Measurements from ENCODE around the gene TCF25. TPM values are rescaled to one million over a fixed set of nuclear protein-coding genes. Genes with fewer than 3 reads are reported as not detected.

The TCF25 gene
- total RNA-seq, 1 experiment from 2014 or later: 298 TPM

DNA sequence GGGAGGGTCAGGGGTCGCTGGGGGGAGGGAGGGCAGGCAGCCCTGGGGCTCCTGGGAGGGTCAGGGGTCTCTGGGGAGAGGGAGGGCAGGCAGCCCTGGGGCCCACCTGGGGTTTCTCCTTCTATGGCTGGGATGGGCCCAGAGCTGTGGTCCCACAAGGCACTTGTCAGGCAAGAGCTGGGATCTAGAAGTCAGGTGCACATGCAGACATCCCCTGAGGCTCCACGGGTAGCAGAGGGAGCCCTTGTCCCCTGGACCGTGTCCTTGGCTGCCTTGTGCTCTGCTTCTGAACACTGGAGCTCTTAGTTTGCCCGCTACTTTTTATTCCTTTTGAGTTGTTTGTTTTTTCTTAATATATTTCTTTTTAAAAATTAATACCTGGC is 51.5 kb downstream of the TCF25 start:
- Histone ChIP-seq H3K4me3 (no peak overlapping the region), H3K9me3 (ENCODE audit: insufficient read depth, low read depth) (no peaks in the 10 kb centered on the region), H3K79me2 (ENCODE audit: low read depth) (no peaks in the 10 kb centered on the region), H2AFZ (no peak overlapping the region), H3K4me1 (replicated peaks; ENCODE audit: insufficient read depth) (peaks cover 32% of the 10 kb centered on the region), H3K27ac (no peak overlapping the region), H3K4me2 (no peak overlapping the region), H3K36me3 (ENCODE audit: low read depth) (no peaks in the 10 kb centered on the region), H4K20me1 (ENCODE audit: insufficient read depth) (peaks cover 7% of the 10 kb centered on the region; the same call in 1 of the 2 replicates), H3K9me2 (ENCODE audit: insufficient read depth) (no peaks in the 10 kb centered on the region), H3F3A (ENCODE audit: insufficient read depth, low read depth) (peaks cover 21% of the 10 kb centered on the region; the same call in 1 of the 2 replicates), H3K27me3 (ENCODE audit: insufficient read depth, low read depth) (no peaks in the 10 kb centered on the region)
- POLR2A ChIA-PET (ENCODE audit: unreplicated experiment): no interaction called here
- DNase-seq: no peak
- BruUV-seq (replicated peaks): no TSS peak
- TF ChIP-seq, protein P1, sequence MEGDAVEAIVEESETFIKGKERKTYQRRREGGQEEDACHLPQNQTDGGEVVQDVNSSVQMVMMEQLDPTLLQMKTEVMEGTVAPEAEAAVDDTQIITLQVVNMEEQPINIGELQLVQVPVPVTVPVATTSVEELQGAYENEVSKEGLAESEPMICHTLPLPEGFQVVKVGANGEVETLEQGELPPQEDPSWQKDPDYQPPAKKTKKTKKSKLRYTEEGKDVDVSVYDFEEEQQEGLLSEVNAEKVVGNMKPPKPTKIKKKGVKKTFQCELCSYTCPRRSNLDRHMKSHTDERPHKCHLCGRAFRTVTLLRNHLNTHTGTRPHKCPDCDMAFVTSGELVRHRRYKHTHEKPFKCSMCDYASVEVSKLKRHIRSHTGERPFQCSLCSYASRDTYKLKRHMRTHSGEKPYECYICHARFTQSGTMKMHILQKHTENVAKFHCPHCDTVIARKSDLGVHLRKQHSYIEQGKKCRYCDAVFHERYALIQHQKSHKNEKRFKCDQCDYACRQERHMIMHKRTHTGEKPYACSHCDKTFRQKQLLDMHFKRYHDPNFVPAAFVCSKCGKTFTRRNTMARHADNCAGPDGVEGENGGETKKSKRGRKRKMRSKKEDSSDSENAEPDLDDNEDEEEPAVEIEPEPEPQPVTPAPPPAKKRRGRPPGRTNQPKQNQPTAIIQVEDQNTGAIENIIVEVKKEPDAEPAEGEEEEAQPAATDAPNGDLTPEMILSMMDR (conservative IDR thresholded peaks at IDR 0.05): no peak
- no peak for TF ChIP-seq EZH2 (IDR thresholded peaks at IDR 0.05; ENCODE audit: low read depth)
- intact Hi-C loops (cut with micrococcal nuclease; ENCODE audit: unreplicated experiment): loop anchor here (5.0 to 10.0 kb wide), 2 partner anchors 120 to 223 kb away; partner anchors contain the start of gene SPATA2L
- CTCF ChIA-PET: interaction anchor here (0.7 kb wide), 1 partner anchor 9 kb away, joined by 4 read pairs; no protein-coding TSS in a partner anchor

DNA sequence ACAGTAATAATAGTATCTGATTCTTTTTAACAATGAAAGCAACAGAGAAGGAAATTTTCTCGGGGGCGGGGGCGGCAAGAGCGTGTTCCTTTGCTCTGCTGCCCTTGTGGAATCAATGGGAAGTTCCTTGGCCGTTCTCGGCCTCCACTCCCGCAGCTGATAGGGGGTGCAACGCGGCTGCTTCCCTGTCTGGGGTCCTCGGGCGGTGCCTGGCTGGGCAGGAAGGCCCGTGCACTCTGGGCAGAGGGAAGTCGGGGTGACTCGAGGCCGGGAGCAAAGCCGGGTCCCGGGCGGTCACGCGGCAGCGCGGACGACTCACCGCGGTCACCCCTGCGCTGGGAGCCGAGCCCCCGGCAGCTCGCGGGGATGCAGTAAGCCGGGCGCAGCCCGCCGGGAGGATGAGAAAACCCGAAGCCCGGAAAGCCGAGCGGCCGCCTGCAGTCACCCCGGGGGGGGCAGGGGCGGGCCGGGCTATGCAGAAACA is 52.2 kb downstream of the TCF25 start:
- H3K79me2 ChIP-seq (ENCODE audit: low read depth): no peaks in the 10 kb centered on the region
- peaks cover 21% of the 10 kb centered on the region; the same call in 1 of the 2 replicates for H3F3A ChIP-seq (ENCODE audit: insufficient read depth, low read depth)
- no peak for DNase-seq
- CTCF ChIA-PET: interaction anchor here (0.7 kb wide), 1 partner anchor 8 kb away, joined by 4 read pairs; no protein-coding TSS in a partner anchor
- peaks cover 7% of the 10 kb centered on the region; the same call in 1 of the 2 replicates for H4K20me1 ChIP-seq (ENCODE audit: insufficient read depth)
- no peaks in the 10 kb centered on the region for H3K9me2 ChIP-seq (ENCODE audit: insufficient read depth)
- TF ChIP-seq EZH2 (IDR thresholded peaks at IDR 0.05; ENCODE audit: low read depth): no peak
- TF ChIP-seq, protein P1 (conservative IDR thresholded peaks at IDR 0.05): no peak
- no peak overlapping the region for H3K27ac ChIP-seq
- no peaks in the 10 kb centered on the region for H3K9me3 ChIP-seq (ENCODE audit: insufficient read depth, low read depth)
- intact Hi-C loops (cut with micrococcal nuclease; ENCODE audit: unreplicated experiment): loop anchor here (2.0 to 10.0 kb wide), 2 partner anchors 19 to 119 kb away; no protein-coding TSS in a partner anchor
- H3K36me3 ChIP-seq (ENCODE audit: low read depth): no peaks in the 10 kb centered on the region
- H2AFZ ChIP-seq: 0 out of 2 replicates have a peak overlapping the region, but pooled peaks have one; percentile 60
- BruUV-seq (replicated peaks): no TSS peak
- peak overlapping the region; percentile 74 for H3K4me2 ChIP-seq
- POLR2A ChIA-PET (ENCODE audit: unreplicated experiment): no interaction called here
- no peaks in the 10 kb centered on the region for H3K27me3 ChIP-seq (ENCODE audit: insufficient read depth, low read depth)
- peaks cover 30% of the 10 kb centered on the region for H3K4me1 ChIP-seq (replicated peaks; ENCODE audit: insufficient read depth)
- peak overlapping the region; percentile 58 for H3K4me3 ChIP-seq

DNA sequence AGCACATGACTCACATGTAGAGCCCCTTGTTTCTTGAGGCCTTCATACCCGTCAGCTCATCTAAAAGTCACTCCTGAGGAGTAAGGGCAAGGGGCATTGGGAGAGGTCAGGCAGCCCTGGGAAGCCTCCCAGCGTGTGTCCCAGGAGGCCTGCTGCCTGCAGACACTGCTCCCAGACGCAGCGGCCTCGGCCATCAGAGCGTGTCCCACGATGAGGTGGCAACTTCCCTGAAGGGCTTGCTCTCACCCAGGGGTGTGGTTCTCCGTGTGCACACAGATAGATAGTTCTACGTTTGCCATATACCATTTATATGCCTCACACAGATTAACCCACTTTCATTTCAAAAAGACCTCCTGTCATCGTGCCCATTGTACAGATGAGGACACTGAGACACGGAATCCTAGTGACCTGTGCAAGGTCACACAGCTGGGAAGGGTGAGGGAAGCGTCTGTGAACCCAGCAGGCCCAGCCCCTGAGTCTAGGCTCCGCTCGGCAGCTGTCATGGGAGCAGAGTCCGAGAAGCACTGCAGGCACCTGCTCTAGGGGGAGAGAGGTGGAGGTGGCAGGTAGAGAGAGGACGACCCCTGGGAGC is 58.0 kb downstream of the TCF25 start:
- no TSS peak for BruUV-seq (replicated peaks)
- Histone ChIP-seq H2AFZ (no peak overlapping the region), H3F3A (ENCODE audit: insufficient read depth, low read depth) (no peaks in the 10 kb centered on the region), H3K27me3 (ENCODE audit: insufficient read depth, low read depth) (no peaks in the 10 kb centered on the region), H3K9me3 (ENCODE audit: insufficient read depth, low read depth) (no peaks in the 10 kb centered on the region), H3K36me3 (ENCODE audit: low read depth) (no peaks in the 10 kb centered on the region), H3K9me2 (ENCODE audit: insufficient read depth) (no peaks in the 10 kb centered on the region), H3K79me2 (ENCODE audit: low read depth) (no peaks in the 10 kb centered on the region), H3K4me1 (replicated peaks; ENCODE audit: insufficient read depth) (no peaks in the 10 kb centered on the region), H3K4me3 (no peak overlapping the region), H3K4me2 (no peak overlapping the region), H4K20me1 (ENCODE audit: insufficient read depth) (peaks cover 3% of the 10 kb centered on the region; the same call in 1 of the 2 replicates), H3K27ac (no peak overlapping the region)
- intact Hi-C loops (cut with micrococcal nuclease; ENCODE audit: unreplicated experiment): no loop called here
- POLR2A ChIA-PET (ENCODE audit: unreplicated experiment): no interaction called here
- no peak for TF ChIP-seq EZH2 (IDR thresholded peaks at IDR 0.05; ENCODE audit: low read depth)
- TF ChIP-seq, protein P1 (conservative IDR thresholded peaks at IDR 0.05): no peak
- no peak for DNase-seq
- CTCF ChIA-PET: no interaction called here

Data from PC-9 (cell line).